GM19467 (cell line): ENCODE results near the gene RIOX2.

Experiments
- ATAC-seq: cut with Tn5 transposase; IDR thresholded peaks from one replicate; pipeline ENCODE4 v1.9.1; 2021; ENCODE audit warnings: mild to moderate bottlenecking, moderate library complexity; ENCODE audit not compliant: unreplicated experiment

The RIOX2 gene

GRCh38 chr3:97954228-97954827 lies 17.9 kb downstream of the RIOX2 start:
- ATAC-seq = no peak

GRCh38 chr3:97952872-97953271 lies 19.4 kb downstream of the RIOX2 start:
- ATAC-seq = no peak

GRCh38 chr3:97952280-97952679 lies 20.0 kb downstream of the RIOX2 start:
- no peak for ATAC-seq

- no peak for ATAC-seq
Observed at GRCh38 chr3:97950360-97950759, 21.9 kb downstream of the RIOX2 start.

GRCh38 chr3:97949743-97950142 lies 22.5 kb downstream of the RIOX2 start:
- no peak for ATAC-seq

GRCh38 chr3:97949110-97949485 lies 23.1 kb downstream of the RIOX2 start:
- ATAC-seq = no peak

GRCh38 chr3:97948351-97949109 lies 23.7 kb downstream of the RIOX2 start:
- ATAC-seq = no peak

GRCh38 chr3:97942801-97943546 lies 29.3 kb downstream of the RIOX2 start:
- no peak for ATAC-seq

GRCh38 chr3:97940034-97940433 lies 32.2 kb downstream of the RIOX2 start:
- no peak for ATAC-seq

- ATAC-seq = no peak
Observed at GRCh38 chr3:97939401-97939800, 32.8 kb downstream of the RIOX2 start.

GRCh38 chr3:97938444-97938843 lies 33.8 kb downstream of the RIOX2 start:
- no peak for ATAC-seq

- ATAC-seq = no peak
Observed at GRCh38 chr3:97937205-97937604, 35.0 kb downstream of the RIOX2 start.

GRCh38 chr3:97935842-97936241 lies 36.4 kb downstream of the RIOX2 start:
- no peak for ATAC-seq

- no peak for ATAC-seq
Observed at GRCh38 chr3:97934980-97935695, 37.1 kb downstream of the RIOX2 start.

GRCh38 chr3:97932387-97932801 lies 39.8 kb downstream of the RIOX2 start:
- ATAC-seq = no peak

GRCh38 chr3:97931218-97931617 lies 41.0 kb downstream of the RIOX2 start:
- ATAC-seq = no peak

GRCh38 chr3:97930018-97930417 lies 42.2 kb downstream of the RIOX2 start:
- ATAC-seq = no peak

- ATAC-seq = no peak
Observed at GRCh38 chr3:97928986-97929385, 43.2 kb downstream of the RIOX2 start.

- no peak for ATAC-seq
Observed at GRCh38 chr3:97927704-97928103, 44.5 kb downstream of the RIOX2 start.

- ATAC-seq = no peak
Observed at GRCh38 chr3:97917813-97918536, 54.3 kb downstream of the RIOX2 start.

- ATAC-seq = no peak
Observed at GRCh38 chr3:97916576-97916975, 55.7 kb downstream of the RIOX2 start.
